PFSK-1 (cell line): ENCODE data around the gene MEPE.

Source experiments
- FOXP2 ChIP-seq: optimal IDR thresholded peaks from 2 replicates; pipeline ENCODE3; 2011; ENCODE audit warnings: borderline replicate concordance, control low read depth, inconsistent platforms; ENCODE audit not compliant: insufficient read depth; ENCODE audit errors: extremely low read length, extremely low read depth
- POLR2AphosphoS5 ChIP-seq: IDR thresholded peaks from 2 replicates; pipeline ENCODE4 v1.6.1; 2012; ENCODE audit warnings: low read depth, mild to moderate bottlenecking, control low read depth, low read length, moderate library complexity
- REST ChIP-seq, 2 experiments: IDR thresholded peaks; 2 replicates each; pipeline versions ENCODE4 v1.6.1 to v1.8.0; 2011 to 2012; ENCODE audit warnings: low read depth in 2 of 2, low read length in 2 of 2, control low read depth in 1 of 2, inconsistent platforms in 1 of 2, mild to moderate bottlenecking in 1 of 2, moderate library complexity in 1 of 2; ENCODE audit not compliant: insufficient read depth in 1 of 2
- SIN3A ChIP-seq: IDR thresholded peaks from 2 replicates; pipeline ENCODE4 v1.6.1; 2012; ENCODE audit warnings: mild to moderate bottlenecking, low read length, moderate library complexity, borderline replicate concordance; ENCODE audit not compliant: insufficient read depth
- TAF1 ChIP-seq: IDR thresholded peaks from 2 replicates; pipeline ENCODE4 v1.6.1; 2012; ENCODE audit warnings: low read length, control low read depth, borderline replicate concordance; ENCODE audit not compliant: insufficient read depth

DNA sequence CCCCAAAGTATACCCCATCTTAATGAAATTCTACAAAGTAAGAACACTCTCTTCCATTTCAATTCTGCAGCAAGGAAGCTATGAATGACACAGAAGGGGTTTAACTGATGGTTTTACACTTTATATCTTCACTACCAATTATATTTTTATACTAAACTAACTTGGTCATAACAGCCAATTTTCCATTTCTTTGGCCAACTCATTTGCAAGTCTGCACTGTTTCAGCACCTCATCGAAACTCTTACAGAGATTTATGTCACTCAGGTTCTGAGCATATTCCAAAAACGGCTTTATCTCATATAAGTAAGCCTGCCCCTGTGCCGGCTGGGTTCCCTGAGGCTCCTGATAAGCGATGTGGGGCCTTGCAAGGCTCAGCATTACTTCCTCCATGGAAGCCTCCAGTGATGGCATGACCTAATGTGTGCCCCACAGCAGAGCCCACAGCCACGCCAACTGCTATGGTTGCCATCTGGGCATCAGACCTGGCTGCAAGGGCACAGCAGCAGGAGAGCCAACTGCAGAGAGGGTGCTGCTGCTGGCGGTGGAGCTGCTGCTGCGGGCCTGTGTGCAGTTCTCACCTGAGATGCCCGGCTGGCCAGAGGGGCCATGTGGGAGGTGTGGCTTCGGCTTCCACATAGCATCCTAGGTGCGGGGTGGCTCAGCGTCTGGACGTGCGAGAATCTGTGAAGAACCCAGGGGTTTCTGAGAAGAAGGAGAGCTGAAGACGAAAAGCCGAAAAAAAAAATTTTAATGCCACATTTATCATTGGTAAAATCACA, 46.8 kb upstream of the MEPE start:
- no peak for TF ChIP-seq TAF1
- TF ChIP-seq POLR2AphosphoS5 = no peak
- TF ChIP-seq REST (IDR thresholded peaks at IDR 0.05; ENCODE audit: insufficient read depth in 1 of 2, low read depth in 2 of 2, low read length in 2 of 2) = no peak
- no peak for TF ChIP-seq FOXP2
- TF ChIP-seq SIN3A = no peak
